Stimulated activated CD8-positive, alpha-beta memory T cell treated with anti-CD3 and anti-CD28 coated beads, Interleukin-15, amount 100 ng/mL, for 1 hour (primary cell): ENCODE data around the gene APLF.
"Not testable (repeated sequence)": the region's sequence is repeated elsewhere in the genome, so short reads cannot be mapped to it uniquely, and the experiment has no call there.

Source experiments
- DNase-seq: peaks from one replicate; pipeline ENCODE4 v3.0.0-alpha.2; 2020; ENCODE audit warnings: low read depth

The APLF gene

DNA sequence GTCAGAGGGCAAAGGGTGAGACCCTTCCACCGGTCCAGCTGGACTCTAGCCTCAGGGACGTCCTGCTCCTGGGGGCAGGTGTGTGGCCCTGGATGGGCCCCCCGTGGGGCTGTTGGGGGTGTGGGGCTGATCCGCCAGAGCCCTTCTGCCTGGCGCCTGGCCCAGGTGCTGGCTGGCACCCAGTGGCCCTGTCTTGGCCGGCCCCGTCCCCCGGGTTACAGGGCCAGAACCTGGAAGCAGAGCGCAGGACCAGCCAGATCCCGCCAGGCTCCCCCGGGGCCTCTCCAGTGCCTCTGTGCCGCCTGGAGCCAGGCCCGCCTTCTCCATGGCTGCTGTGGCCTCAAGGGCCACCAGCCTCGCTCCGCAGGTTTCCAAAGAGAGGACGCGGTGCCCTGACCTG lies 62.3 kb downstream of the APLF start:
- DNase-seq: not testable (repeated sequence)

DNA sequence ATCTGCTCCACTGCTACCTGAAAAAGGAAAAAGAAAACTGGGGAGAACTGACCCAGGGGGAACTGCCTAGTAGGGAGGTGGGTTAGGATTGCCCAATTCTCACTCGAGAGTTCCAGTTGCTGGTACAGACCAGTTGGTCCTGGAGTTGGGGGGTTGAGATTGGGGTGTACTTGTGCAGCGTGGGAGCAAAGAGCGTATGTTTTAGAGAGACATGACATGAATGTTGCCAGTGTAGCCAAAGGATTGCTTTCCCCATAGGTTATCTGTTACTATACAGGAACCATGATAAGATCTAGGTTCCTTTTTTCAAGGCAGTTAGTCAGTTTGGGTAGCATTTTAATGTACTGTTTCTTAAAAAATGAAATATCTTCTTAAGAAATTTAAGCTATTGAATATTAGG lies 68.6 kb downstream of the APLF start:
- no peak for DNase-seq

DNA sequence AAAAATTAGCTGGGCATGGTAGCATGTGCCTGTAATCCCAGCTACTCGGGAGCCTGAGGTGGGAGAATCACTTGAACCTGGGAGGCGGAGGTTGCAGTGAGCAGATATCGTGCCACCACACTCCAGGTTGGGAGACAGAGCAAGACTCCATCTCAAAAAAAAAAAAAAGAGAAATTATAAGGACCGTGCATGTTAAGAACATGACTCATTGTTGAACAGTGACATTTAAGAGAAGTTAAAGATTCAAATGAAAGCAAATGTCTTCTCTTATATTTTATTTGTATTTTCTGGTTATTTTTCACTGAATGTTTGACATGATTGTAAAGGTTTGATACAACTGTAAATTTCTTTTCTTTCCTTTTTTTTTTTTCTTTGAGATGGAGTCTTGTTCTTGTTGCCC lies 69.6 kb downstream of the APLF start:
- DNase-seq: no peak

DNA sequence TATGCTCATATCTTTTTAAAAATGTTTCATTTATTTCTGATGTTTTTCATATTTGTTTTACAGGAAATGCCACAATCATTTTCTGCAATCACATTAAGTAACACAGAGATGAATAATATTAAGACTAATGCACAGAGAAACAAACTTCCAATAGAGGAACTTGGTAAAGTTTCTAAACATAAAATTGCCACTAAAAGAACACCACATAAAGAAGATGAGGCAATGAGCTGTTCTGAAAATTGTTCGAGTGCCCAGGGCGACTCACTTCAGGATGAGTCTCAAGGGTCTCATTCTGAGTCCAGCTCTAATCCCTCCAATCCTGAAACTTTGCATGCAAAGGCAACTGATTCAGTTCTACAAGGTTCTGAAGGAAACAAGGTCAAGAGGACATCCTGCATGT lies 70.4 kb downstream of the APLF start:
- DNase-seq: no peak

DNA sequence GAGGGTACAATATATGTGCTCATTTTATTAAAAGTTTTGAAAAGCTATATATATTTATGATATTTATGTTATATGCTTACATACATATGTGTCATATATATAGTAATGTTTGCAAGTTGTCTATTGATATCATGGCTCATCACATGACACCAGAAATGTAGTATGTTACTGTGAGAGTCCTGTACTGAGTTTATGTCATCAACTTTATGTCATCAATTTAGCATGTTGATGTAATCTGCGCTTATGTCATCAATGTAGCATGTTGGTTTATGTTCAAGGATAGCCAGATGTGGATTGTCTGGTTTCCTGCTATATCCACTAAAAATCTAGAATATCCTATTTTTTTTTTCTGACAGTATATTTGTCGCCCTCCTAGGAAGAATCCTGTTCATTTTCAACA lies 77.4 kb downstream of the APLF start:
- no peak for DNase-seq

DNA sequence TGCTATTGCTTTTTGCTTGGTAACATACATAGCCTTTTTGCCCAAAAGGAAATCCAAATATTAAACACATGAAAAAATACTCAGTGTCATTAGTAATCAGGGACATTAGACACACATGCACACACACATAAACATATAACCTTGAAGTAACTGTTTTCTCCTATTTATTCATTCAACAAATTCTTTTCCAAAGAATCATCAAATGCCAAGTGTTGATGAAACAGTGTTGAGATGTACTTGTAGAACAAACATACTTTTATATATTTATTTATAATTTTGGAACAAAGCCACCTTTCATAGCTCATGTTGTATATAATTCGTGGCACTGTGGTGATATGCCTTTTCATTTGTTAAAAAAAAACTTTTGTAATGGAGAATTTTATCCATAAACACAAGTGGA lies 81.0 kb downstream of the APLF start:
- no peak for DNase-seq

DNA sequence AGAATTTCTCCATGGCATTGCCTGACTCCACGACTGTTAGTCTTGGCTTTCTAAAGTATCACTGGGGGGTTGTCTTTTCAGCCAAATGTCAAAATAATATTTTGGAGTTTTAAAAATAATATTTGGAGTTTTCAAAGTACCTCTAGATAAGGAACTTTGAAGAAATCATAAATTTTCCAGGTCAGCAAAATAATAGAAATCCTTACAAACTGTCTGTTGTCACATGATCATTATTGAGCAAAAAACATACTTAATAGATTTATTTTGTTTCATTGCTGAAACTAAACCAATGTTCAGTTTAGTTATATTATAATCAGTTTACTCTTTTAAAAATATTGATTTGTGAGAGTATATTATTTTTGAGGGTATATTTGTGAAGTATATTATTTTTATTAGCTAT lies 85.7 kb downstream of the APLF start:
- no peak for DNase-seq

DNA sequence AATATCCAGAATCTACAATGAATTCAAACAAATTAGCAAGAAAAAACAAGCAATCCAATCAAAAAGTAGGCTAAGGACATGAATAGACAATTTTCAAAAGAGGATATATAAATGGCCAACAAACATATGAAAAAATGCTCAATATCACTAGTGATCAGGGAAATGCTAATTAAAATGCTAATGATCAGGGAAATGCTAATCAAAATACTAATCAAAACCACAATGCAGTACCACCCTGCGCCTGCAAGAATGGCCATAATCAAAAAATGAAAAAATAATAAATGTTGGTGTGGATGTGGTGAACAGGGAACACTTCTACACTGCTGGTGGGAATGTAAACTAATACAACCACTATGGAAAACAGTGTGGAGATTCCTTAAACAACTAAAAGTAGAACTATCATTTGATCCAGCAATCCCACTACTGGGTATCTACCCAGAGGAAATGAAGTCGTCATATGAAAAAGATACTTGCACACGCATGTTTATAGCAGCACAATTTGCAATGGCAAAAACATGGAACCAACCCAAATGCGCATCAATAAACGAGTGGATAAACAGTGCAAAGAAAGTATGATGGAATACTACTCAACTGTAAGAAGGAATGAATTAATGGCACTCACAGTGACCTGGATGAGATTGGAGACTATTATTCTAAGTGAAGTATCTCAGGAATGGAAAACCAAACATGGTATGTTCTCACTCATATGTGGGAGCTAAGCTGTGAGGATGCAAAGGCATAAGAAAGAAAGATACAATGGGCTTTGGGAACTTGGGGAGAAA lies 88.2 kb downstream of the APLF start:
- DNase-seq: not testable (repeated sequence)

DNA sequence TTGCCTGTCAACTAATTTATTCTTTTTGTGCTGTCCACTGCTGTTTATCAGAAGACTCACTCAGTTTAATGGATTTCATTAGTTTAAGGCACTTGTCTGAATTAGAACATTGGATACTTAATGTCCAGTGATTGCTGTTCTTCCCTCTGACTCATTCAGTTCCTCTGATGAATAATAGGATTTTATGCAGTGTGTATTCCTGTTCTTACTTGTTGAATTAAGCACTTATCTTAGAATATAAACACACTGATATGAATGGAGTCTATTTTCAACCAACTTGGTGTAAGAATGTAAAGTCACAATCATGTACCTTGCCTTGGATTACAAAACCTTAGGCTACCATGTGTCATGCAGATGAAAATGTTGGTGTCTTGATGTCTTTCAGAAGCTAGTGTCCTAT lies 89.0 kb downstream of the APLF start:
- no peak for DNase-seq

DNA sequence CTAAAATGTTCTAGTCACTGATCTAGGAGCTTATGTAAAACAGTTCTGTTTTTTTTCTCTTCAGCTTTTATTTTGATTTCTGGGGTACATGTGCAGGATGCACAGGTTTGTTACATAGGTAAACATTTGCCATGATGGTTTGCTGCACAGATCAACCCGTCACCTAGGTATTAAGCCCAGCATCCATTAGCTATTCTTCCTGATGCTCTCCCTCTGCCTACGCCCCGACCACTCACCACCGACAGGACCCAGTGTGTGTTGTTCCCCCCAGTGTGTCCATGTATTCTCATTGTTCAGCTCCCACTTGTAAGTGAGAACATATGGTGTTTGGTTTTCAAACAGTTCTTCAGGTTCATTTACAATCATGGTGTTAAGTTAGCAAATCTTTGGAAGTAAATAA lies 91.2 kb downstream of the APLF start:
- no peak for DNase-seq

DNA sequence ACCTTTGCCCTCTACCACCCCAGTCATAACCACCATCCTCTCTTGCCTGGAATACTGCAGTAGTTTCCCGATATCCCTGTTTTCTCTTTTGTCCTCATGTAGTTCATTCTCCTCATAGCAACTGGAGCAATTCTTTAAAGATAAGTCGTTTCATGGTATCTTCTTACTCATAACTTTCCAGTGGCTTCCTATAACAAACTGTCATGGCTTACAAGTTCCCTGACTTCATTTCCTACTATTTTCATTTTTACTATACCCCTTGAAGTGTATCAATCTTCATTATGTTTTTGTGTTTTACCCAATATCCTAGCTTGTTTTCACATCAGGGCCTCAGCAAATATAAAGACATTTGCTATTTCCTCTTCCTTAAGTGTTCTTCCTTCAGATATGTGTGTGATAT lies 92.3 kb downstream of the APLF start:
- DNase-seq: no peak

DNA sequence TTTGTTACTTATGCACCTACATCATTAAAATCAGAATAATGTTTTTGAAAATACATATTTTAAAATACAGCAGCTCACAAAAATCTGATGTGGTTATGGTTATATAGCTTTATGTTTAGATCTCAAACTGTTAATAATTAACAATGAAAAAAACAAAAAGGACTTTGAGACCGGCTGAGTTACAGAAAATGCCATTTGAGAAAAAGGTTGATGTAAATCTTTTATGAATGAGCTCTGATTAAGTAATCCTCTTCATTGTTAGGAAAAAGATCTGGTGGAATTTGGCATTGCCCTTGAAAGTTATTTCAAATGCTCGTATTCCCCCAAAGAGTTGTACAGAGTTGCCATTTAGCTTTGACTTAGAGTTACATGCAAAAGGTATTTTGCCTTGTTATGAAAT lies 93.2 kb downstream of the APLF start:
- no peak for DNase-seq

DNA sequence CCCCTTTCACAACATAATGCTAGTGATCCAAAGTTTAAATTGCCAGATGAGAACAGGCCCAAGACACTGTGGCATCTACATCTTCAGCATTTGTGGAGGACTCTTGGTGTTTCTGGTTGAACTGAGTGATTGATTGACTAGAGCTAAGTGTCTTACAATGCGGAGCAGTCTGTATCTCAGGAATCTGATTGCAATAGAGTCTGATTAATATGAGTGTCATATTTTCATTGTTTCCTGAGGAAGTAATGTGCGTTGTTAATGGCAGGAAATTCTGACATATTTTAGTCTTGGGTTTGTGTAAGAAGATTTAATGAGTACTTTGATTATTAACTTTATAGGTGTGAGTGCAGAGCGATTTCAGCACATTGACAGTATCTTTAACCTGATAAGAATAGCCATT lies 94.0 kb downstream of the APLF start:
- DNase-seq: no peak

DNA sequence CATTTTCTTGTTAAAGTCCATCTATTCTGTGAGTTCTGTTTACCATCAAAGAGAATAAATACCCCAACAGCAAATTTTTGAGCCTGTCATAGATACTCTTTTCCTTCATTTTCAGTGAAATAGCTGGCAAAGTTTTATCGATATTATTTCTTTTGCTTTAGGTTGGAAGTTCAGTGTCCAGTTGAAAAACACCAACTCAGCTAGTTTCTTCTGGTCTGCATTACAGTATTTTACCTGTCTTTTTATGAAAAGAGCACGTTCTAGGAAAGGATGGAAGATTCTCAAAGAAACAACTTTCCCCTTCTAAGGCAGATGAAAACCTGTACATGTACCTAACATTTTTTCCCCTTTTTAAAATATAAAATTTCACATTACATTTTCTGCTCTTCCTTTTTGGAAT lies 95.5 kb downstream of the APLF start:
- no peak for DNase-seq

DNA sequence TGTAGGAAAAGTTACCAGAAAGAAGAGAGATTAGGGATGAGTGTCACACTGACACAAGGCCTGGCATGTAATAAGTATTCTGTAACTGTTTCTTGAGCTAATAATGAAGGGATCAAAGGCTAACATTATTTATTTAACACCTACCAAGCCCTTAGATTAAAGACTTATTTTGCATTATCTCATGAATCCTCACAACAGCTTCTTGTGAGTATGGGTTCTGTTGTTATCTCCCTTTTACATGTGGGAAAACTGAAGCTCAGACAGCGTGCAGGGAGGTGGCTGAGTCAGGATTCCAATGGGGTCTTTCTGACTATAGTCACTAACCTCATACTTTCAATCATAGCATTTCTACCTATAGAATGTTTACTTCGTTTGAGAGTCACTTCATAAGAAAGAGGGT lies 97.0 kb downstream of the APLF start:
- no peak for DNase-seq

DNA sequence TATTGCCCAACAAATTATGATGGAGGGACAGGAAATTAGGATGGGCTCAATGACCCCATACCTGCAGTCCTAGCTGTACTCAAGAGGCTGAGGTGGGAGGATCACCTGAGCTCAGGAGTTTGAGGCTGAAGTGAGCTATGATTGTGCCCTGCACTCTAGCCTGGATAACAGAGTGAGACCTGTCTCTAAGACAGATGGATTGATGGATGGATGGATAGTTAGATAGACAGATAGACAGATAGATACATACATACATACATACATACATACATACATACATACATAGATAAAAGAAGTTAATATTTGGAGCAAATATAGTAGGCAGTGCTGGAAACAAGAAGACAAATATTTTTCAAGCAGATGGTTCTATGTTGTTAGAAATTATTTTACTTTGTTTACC lies 97.9 kb downstream of the APLF start:
- no peak for DNase-seq

DNA sequence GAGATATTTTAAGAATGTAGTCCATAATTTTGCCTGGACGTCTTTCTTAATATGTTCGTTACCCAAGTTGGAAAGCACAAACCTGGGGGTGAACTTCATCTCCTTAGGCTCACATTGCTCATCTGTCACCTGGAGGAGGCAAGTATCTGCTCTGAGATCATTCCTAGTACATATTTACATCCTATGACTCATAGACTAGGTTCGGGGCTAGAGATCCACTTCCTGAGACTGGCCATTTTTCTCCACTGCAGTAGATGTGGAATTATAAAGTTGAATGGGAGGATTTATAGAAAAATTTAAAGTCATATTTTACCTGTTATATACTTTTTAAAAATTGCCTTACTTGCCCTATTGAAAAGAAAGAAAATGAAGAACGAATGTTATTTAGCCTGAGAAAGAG lies 98.5 kb downstream of the APLF start:
- DNase-seq: no peak

DNA sequence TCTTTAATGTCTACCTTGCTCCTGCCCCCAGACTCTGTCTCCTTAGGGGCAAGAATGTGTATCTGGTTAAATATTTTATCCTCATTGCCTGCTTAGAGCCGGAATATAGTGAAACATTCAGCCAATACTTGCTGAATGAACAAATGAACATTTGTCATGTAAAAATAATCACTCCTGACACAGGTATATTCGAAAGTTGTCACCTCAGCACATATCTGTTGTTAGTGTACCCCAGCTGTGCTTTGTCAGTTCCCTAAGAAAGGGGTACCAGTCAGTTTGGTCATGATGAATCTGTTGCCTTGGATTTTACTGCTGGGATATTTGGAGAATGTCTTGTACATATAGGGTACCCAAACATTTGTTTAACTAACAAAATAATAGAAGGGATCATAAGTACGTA lies 99.0 kb downstream of the APLF start:
- DNase-seq: no peak

DNA sequence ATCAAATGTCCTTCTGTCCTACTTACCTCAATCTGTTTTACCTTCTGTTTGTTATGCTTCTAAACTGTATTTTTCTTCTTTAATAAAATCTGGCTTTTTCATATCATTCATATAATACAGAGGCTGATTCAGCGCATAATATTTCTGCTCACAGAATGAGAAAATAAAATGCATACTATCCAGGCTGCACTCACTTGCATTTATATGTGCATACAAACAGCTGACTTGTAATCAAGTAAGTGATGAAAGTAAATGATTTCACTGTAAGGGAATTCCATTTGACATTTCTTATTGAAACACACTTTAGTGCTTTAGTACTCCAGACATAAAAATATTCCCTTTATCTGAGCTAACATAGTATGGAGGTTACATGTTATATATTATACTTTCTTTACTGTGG lies 100.7 kb downstream of the APLF start:
- no peak for DNase-seq

DNA sequence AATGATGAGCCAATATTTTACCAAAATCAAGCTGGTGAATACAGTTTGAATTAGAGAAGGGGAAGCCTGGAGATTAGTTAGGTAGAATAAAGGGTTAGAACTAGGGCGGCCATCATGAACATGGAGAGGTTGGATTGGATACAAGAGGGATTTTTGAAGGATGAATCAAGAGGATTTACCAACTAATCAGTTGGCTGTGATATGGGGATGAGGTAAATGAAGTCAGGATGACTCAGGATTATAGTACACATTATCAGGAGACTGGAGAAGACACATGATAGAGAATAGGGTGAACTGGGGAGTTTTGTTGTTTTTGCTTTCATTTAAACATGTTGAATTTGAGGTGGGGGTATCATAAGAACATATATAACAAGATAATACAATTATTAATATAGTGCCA lies 102.2 kb downstream of the APLF start:
- DNase-seq: no peak

DNA sequence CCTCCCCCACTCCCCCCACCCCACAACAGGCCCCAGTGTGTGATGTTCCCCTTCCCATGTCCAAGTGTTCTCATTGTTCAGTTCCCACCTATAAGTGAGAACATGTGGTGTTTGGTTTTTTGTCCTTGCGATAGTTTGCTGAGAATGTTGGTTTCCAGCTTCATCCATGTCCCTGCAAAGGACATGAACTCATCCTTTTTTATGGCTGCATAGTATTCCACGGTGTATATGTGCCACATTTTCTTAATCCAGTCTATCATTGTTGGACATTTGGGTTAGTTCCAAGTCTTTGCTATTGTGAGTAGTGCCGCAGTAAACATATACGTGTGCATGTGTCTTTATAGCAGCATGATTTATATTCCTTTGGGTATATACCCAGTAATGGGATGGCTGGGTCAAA lies 103.0 kb downstream of the APLF start:
- not testable (repeated sequence) for DNase-seq

DNA sequence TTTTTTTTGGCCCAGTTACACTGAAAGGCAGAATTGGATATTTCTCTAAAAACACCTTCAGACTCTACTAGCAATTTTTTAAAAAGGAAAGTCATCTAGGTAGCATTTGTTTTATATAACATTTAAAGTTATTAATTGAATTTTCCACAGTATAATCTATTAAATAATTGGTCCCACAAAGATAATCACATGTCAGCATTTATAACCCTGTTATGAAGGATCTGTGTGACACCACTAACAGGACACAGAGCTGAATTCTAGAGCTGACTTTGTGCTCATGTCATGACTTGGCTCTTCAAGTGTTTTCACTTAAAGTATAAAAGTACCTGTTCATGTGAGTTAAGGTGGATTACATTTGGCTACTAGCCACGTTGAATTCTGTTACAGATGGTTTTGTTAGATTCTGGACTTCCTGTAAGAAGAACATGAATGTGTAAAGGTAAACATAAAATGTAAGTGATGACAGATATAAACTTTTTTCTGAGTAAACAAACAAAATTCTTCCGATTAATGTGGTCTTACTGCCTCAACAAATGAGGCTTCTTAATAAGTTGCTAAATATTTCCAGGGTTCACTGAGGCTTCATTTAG lies 106.9 kb downstream of the APLF start:
- no peak for DNase-seq

DNA sequence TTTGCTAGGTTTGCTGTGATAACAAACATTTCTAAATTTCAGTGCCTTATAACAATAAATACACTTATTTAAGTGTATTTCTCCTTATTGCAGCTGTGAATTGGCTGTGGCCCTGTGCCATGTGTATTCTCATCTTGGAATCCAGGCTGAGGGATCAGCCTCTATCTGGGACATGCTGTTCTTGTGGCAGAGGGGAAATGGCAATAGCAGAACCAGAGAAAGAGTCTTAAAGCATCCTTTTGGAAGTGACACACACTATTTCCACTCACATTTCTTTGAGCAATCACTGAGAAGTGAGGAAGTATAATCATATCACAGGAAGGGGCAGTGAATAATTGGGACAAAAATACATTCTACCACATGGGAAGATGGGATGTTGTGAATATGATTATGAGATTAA lies 109.8 kb downstream of the APLF start:
- no peak for DNase-seq

DNA sequence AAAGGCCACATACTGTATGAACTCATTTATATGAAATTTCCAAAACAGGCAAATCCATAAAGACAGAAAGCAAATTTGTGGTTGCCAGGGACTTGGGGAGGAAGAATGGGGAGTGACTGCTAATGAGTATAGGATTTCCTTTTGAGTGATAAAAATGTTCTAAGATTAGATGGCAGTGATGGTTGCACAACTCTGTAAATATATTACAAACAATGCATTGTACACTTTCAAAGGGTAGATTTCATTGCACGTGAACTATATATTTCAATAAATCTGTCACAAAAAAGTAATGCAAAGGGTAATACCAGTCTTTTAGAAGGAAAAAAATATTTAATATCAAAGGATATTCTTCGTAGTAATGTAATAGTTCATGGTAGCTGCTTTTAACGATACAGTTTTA lies 112.3 kb downstream of the APLF start:
- DNase-seq: no peak
